Measurements from ENCODE around the gene XRRA1.
"Not testable (repeated sequence)": the region's sequence is repeated elsewhere in the genome, so short reads cannot be mapped to it uniquely, and the experiment has no call there.

Gene XRRA1

GRCh38 chr11:74895340-74896116 is 53.4 kb downstream of the XRRA1 start:
- no peak for DNase-seq (ENCODE audit: low read depth in 2 of 2)

GRCh38 chr11:74893015-74893414 is 55.9 kb downstream of the XRRA1 start:
- DNase-seq (ENCODE audit: low read depth in 2 of 2), result not testable (repeated sequence)

GRCh38 chr11:74877132-74877531 is 71.8 kb downstream of the XRRA1 start:
- DNase-seq (ENCODE audit: low read depth in 2 of 2), result peak in 1 of 2 donors; percentile 1

- no peak for DNase-seq (ENCODE audit: low read depth in 2 of 2)
These were observed 77.9 kb downstream of the XRRA1 start for GRCh38 chr11:74871037-74871436.

GRCh38 chr11:74870485-74870884 is 78.4 kb downstream of the XRRA1 start:
- no peak for DNase-seq (ENCODE audit: low read depth in 2 of 2)

- no peak for DNase-seq (ENCODE audit: low read depth in 2 of 2)
These were observed 82.3 kb downstream of the XRRA1 start for GRCh38 chr11:74866557-74866956.

GRCh38 chr11:74863410-74863809 is 85.5 kb downstream of the XRRA1 start:
- no peak for DNase-seq (ENCODE audit: low read depth in 2 of 2)

- no peak for DNase-seq (ENCODE audit: low read depth in 2 of 2)
These were observed 88.1 kb downstream of the XRRA1 start for GRCh38 chr11:74860743-74861142.

GRCh38 chr11:74853223-74853622 is 95.7 kb downstream of the XRRA1 start:
- DNase-seq (ENCODE audit: low read depth in 2 of 2), result no peak

- DNase-seq (ENCODE audit: low read depth in 2 of 2), result no peak
These were observed 99.1 kb downstream of the XRRA1 start for GRCh38 chr11:74849525-74850391.

GRCh38 chr11:74847895-74848294 is 101.0 kb downstream of the XRRA1 start:
- no peak for DNase-seq (ENCODE audit: low read depth in 2 of 2)

- DNase-seq (ENCODE audit: low read depth in 2 of 2), result no peak
These were observed 101.5 kb downstream of the XRRA1 start for GRCh38 chr11:74847395-74847794.

GRCh38 chr11:74846770-74847169 is 102.1 kb downstream of the XRRA1 start:
- no peak for DNase-seq (ENCODE audit: low read depth in 2 of 2)

- DNase-seq (ENCODE audit: low read depth in 2 of 2), result no peak
These were observed 102.8 kb downstream of the XRRA1 start for GRCh38 chr11:74845978-74846517.

- DNase-seq (ENCODE audit: low read depth in 2 of 2), result no peak
These were observed 104.0 kb downstream of the XRRA1 start for GRCh38 chr11:74844865-74845264.

- DNase-seq (ENCODE audit: low read depth in 2 of 2), result no peak
These were observed 104.8 kb downstream of the XRRA1 start for GRCh38 chr11:74844072-74844471.

GRCh38 chr11:74842967-74843366 is 105.9 kb downstream of the XRRA1 start:
- no peak for DNase-seq (ENCODE audit: low read depth in 2 of 2)

GRCh38 chr11:74840486-74840885 is 108.4 kb downstream of the XRRA1 start:
- no peak for DNase-seq (ENCODE audit: low read depth in 2 of 2)

GRCh38 chr11:74839971-74840370 is 108.9 kb downstream of the XRRA1 start:
- no peak for DNase-seq (ENCODE audit: low read depth in 2 of 2)

GRCh38 chr11:74839446-74839845 is 109.4 kb downstream of the XRRA1 start:
- no peak for DNase-seq (ENCODE audit: low read depth in 2 of 2)

- no peak for DNase-seq (ENCODE audit: low read depth in 2 of 2)
These were observed 110.7 kb downstream of the XRRA1 start for GRCh38 chr11:74838188-74838587.

- DNase-seq (ENCODE audit: low read depth in 2 of 2), result no peak
These were observed 111.7 kb downstream of the XRRA1 start for GRCh38 chr11:74837191-74837590.

GRCh38 chr11:74826901-74827300 is 122.0 kb downstream of the XRRA1 start:
- no peak for DNase-seq (ENCODE audit: low read depth in 2 of 2)
